K562 (cell line): ENCODE data around the gene CIAO3. TPM values are rescaled to one million over a fixed set of nuclear protein-coding genes. Genes with fewer than 3 reads are reported as not detected.

Experiments
- BRD4 ChIP-seq: fragments of 200-600 bp; sonication (generic); IDR thresholded peaks from 2 replicates; pipeline ENCODE4 v1.6.1; 2017; ENCODE audit warnings: inconsistent platforms
- CBX8 ChIP-seq: fragments of 200-600 bp; sonication (generic); IDR thresholded peaks from 2 replicates; pipeline ENCODE4 v1.6.1; 2012; ENCODE audit warnings: borderline replicate concordance, mixed run types, low read depth, mild to moderate bottlenecking, moderate library complexity, mixed read lengths, low read length, control low read depth, inconsistent platforms; ENCODE audit not compliant: poor library complexity, severe bottlenecking; ENCODE audit errors: extremely low read depth
- CC2D1A ChIP-seq: fragments of 450-650 bp; IDR thresholded peaks from 2 replicates; pipeline ENCODE4 v1.6.1; 2017; ENCODE audit warnings: mild to moderate bottlenecking
- CSDE1 ChIP-seq, 2 experiments: fragments of 450-650 bp; IDR thresholded peaks; 2 replicates each; pipeline ENCODE4 v1.6.1; 2016; ENCODE audit warnings: mild to moderate bottlenecking in 1 of 2
- ETV1 ChIP-seq: fragments of 450-650 bp; conservative IDR thresholded peaks from 2 replicates; pipeline ENCODE4 v1.6.1; 2016; ENCODE audit warnings: missing genetic modification characterization, control low read depth, low read depth, missing compliant biosample characterization
- JUN ChIP-seq, 2 experiments: sonication (generic) in 1 of 2; formaldehyde crosslinking in 1 of 2; IDR thresholded peaks; 2 replicates each; pipeline versions ENCODE4 v1.6.1 to v1.8.0; 2012 to 2022; ENCODE audit warnings: borderline replicate concordance in 2 of 2, mild to moderate bottlenecking in 2 of 2, improper control_type of control experiment in 1 of 2, low read depth in 1 of 2, low read length in 1 of 2, missing genetic modification reagents in 1 of 2
- MLX ChIP-seq, 2 experiments: fragments of 450-650 bp in 1 of 2; sonication (generic) in 1 of 2; formaldehyde crosslinking; conservative IDR thresholded peaks; 2 replicates each; pipeline versions ENCODE4 v1.4.0 to v1.8.1; 2020 to 2022; ENCODE audit warnings: mild to moderate bottlenecking in 1 of 2, missing genetic modification reagents in 1 of 2
- NCOA2 ChIP-seq, 2 experiments: fragments of 450-650 bp; IDR thresholded peaks; 2 replicates each; pipeline ENCODE4 v1.6.1; 2018; ENCODE audit warnings: mild to moderate bottlenecking in 2 of 2, moderate library complexity in 1 of 2; ENCODE audit not compliant: partially characterized antibody in 2 of 2
- NR1H2 ChIP-seq: sonication (generic); formaldehyde crosslinking; IDR thresholded peaks from 2 replicates; pipeline ENCODE4 v1.4.0; 2020; ENCODE audit warnings: mild to moderate bottlenecking, missing genetic modification reagents
- PRPF4 ChIP-seq: fragments of 200-400 bp; formaldehyde crosslinking; IDR thresholded peaks from one replicate; pipeline ENCODE4 v1.6.1; 2017; ENCODE audit warnings: low read length, low read depth, mild to moderate bottlenecking; ENCODE audit not compliant: insufficient read depth, poor library complexity, severe bottlenecking
- RFX7 ChIP-seq: fragments of 250-450 bp; sonication (Bioruptor Pico); IDR thresholded peaks from 2 replicates; pipeline ENCODE4 v1.5.1; 2021; ENCODE audit warnings: mild to moderate bottlenecking
- SMAD4 ChIP-seq: fragments of 250-450 bp; sonication (Bioruptor Pico); conservative IDR thresholded peaks from 2 replicates; pipeline ENCODE4 v1.8.0; 2021; ENCODE audit warnings: inconsistent platforms, mild to moderate bottlenecking, moderate library complexity
- SRSF9 ChIP-seq: fragments of 200-400 bp; formaldehyde crosslinking; IDR thresholded peaks from 2 replicates; pipeline ENCODE4 v1.6.1; 2017; ENCODE audit warnings: low read depth, low read length, borderline replicate concordance
- ZBTB11 ChIP-seq, 3 experiments: fragments of 200-800 bp in 1 of 3; fragments of 250-450 bp in 1 of 3; fragments of 450-650 bp in 1 of 3; sonication (Bioruptor Pico) in 1 of 3; sonication (Bioruptor generic) in 1 of 3; formaldehyde crosslinking in 1 of 3; IDR thresholded peaks; 2 replicates each; pipeline versions ENCODE4 v1.6.1 to v1.8.0; 2016 to 2022; ENCODE audit warnings: mild to moderate bottlenecking in 2 of 3, missing genetic modification characterization in 2 of 3, missing compliant biosample characterization in 1 of 3, moderate library complexity in 1 of 3
- ZNF280A ChIP-seq: fragments of 450-650 bp; IDR thresholded peaks from 2 replicates; pipeline ENCODE4 v1.6.1; 2018; ENCODE audit warnings: mild to moderate bottlenecking, low read depth; ENCODE audit not compliant: partially characterized antibody
- ZNF395 ChIP-seq: fragments of 200-800 bp; sonication (Bioruptor generic); IDR thresholded peaks from 2 replicates; pipeline ENCODE4 v1.6.1; 2017; ENCODE audit warnings: missing genetic modification characterization, missing compliant biosample characterization
- ZNF507 ChIP-seq: conservative IDR thresholded peaks from 2 replicates; pipeline ENCODE4 v1.6.1; 2017; ENCODE audit warnings: missing genetic modification characterization, missing compliant biosample characterization
- ZNF695 ChIP-seq: fragments of 450-650 bp; formaldehyde crosslinking; IDR thresholded peaks from 2 replicates; pipeline ENCODE4 v1.4.0; 2020; ENCODE audit warnings: mild to moderate bottlenecking, moderate library complexity
- polyA plus RNA-seq, 8 experiments: library from polyadenylated mRNA; depleted of rRNA in 4 of 8; stranded (reverse) in 5 of 8; unstranded in 3 of 8; fragments of >200 nt; fragmentation: Nextera tagmentation in 2 of 8; fragmentation: Illumina TruSeq in 1 of 8; extraction: Ambion mirVana in 2 of 8; extraction: Trizol in 1 of 8; gene quantifications; 2 replicates each; pipeline versions ENCODE4 v1.2.1 to v1.2.3, GENCODE V29; 2011 to 2014; ENCODE audit warnings: inconsistent platforms in 1 of 8, missing spikeins in 1 of 8
- total RNA-seq, 7 experiments: library from RNA; depleted of rRNA in 6 of 7; stranded (reverse); fragments of >200 nt in 6 of 7; fragmentation: Illumina TruSeq in 2 of 7; extraction: Trizol in 2 of 7; gene quantifications; 2 replicates each; pipeline versions ENCODE4 v1.2.1 to v1.2.3, GENCODE V29; 2011 to 2021; ENCODE audit warnings: low replicate concordance in 1 of 7

Gene CIAO3
- total and polyA plus RNA-seq, 9 of the 15 experiments (the other 6 are each of a cell fraction or from before 2014, with no cell fraction given) = 2.2 to 35.6 (median 18.7) TPM

- TF ChIP-seq ZNF395 = no peak
- no peak for TF ChIP-seq NR1H2 (CRISPR knock-in tag)
- 0 out of 2 replicates have a peak, but pooled peaks have one; percentile 38 for TF ChIP-seq BRD4
- TF ChIP-seq SMAD4 = no peak
- TF ChIP-seq ETV1 (tag) = 0 out of 2 replicates have a peak, but pooled peaks have one; percentile 13
- no peak for TF ChIP-seq CBX8
- TF ChIP-seq RFX7 = no peak
- TF ChIP-seq PRPF4 = no peak
- TF ChIP-seq SRSF9 = no peak
- TF ChIP-seq JUN (IDR thresholded peaks at IDR 0.05; ENCODE audit: borderline replicate concordance, low read depth, low read length) = peak; percentile 90
- TF ChIP-seq JUN (CRISPR knock-in tag; IDR thresholded peaks at IDR 0.05; ENCODE audit: borderline replicate concordance) = peak; percentile 95; the same call in 1 of the 2 replicates
- no peak for TF ChIP-seq ZNF507 (tag)
- no peak for TF ChIP-seq MLX (CRISPR knock-in tag; conservative IDR thresholded peaks at IDR 0.05)
- peak in 1 of 3 experiments; percentile 84; a peak in 2 of 6 replicates for TF ChIP-seq ZBTB11 (CRISPR knock-in tag; IDR thresholded peaks at IDR 0.05)
- no peak for TF ChIP-seq ZNF280A
- TF ChIP-seq CSDE1 (IDR thresholded peaks at IDR 0.05) = no peak
- TF ChIP-seq CC2D1A = no peak
- no peak for TF ChIP-seq ZNF695 (CRISPR knock-in tag)
- no peak for TF ChIP-seq NCOA2 (IDR thresholded peaks at IDR 0.05; ENCODE audit: partially characterized antibody in 2 of 2)
These were observed at the start of gene CIAO3 (continued) for GRCh38 chr16:740764-741505.
